ENCODE results near the gene PGBD4. TPM values are rescaled to one million over a fixed set of nuclear protein-coding genes. Genes with fewer than 3 reads are reported as not detected.
"Not testable (repeated sequence)": the region's sequence is repeated elsewhere in the genome, so short reads cannot be mapped to it uniquely, and the experiment has no call there.

PGBD4 gene
- total and polyA plus RNA-seq, 2 donors (not counting 3 experiments of a cell fraction or from before 2014, with no cell fraction given), result 0.39 to 1.1 TPM

DNA sequence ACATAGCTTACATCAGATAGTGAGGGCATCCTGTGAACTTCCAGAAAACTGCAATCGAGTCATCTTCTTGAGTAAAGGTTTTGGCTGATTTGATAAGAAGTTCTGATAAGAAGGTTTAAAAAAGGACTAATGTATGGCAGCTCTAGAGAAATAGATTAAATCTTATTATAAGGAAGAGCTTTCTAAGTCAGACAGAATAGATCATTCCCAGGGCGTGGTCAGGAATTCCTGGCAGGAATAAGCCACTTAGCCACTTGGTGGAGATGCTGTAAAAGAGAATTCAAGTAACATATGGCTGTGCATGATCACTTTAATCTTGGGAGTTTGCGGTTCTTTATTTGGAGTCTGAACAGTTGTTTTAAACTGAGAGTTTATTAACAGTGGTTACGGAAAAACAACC lies 17.4 kb downstream of the PGBD4 start:
- no peak for FAIRE-seq
- ChIA-PET POLR2A (no interaction called here), CTCF (interaction anchor here (1.0 to 1.9 kb wide), 3 partner anchors 9 to 248 kb away, joined by 5 to 11 read pairs (median 8); partner anchors contain the start of genes KATNBL1 and LPCAT4)
- dilution Hi-C loops (cut with MboI; ENCODE audit: extremely low pct_ligation_motif_present, low sequenced_read_pairs) (no loop called here), intact Hi-C loops (cut with micrococcal nuclease) (no loop called here)
- Histone ChIP-seq H3K36me3 (ENCODE audit: control insufficient read depth in 2 of 2, extremely low read depth in 1 of 2, insufficient read depth in 2 of 2, low read length in 2 of 2) (no peaks in the 10 kb centered on the region), H4K20me1 (replicated peaks; ENCODE audit: control insufficient read depth, extremely low read depth, insufficient read depth, low read length) (no peaks in the 10 kb centered on the region), H3K27ac (ENCODE audit: insufficient read depth, low read depth, low read length) (no peak overlapping the region), H3K4me3 (replicated peaks in 1 of 3; ENCODE audit: insufficient read depth in 1 of 3, low read depth in 1 of 3, low read length in 3 of 3) (no peak overlapping the region), H3K79me2 (ENCODE audit: control insufficient read depth, insufficient read depth, low read length) (no peaks in the 10 kb centered on the region), H3K27me3 (ENCODE audit: control insufficient read depth in 2 of 2, insufficient read depth in 2 of 2, low read length in 2 of 2) (no peaks in the 10 kb centered on the region), H3K9me1 (replicated peaks; ENCODE audit: control insufficient read depth, extremely low read depth, insufficient read depth, low read length) (no peaks in the 10 kb centered on the region), H3K9me3 (replicated peaks; ENCODE audit: control insufficient read depth, insufficient read depth, low read length) (no peaks in the 10 kb centered on the region), H2AFZ (ENCODE audit: low read depth, low read length) (no peak overlapping the region), H3K4me1 (ENCODE audit: control insufficient read depth, extremely low read depth, insufficient read depth, low read length) (peaks cover 16% of the 10 kb centered on the region), H3K4me2 (ENCODE audit: insufficient read depth, low read length) (no peak overlapping the region), H3K9ac (replicated peaks; ENCODE audit: extremely low read depth, insufficient read depth, low read length) (no peak overlapping the region)
- no TSS peak for BruUV-seq (replicated peaks)
- DNase-seq (ENCODE audit: low read depth, low spot score), result no peak
- no peak for TF ChIP-seq GATA2 (IDR thresholded peaks at IDR 0.05; ENCODE audit: insufficient read depth, insufficient read length, low read depth, low read length)
- TF ChIP-seq MYC (IDR thresholded peaks at IDR 0.05; ENCODE audit: low read depth, low read length), result no peak
- TF ChIP-seq, protein P1, sequence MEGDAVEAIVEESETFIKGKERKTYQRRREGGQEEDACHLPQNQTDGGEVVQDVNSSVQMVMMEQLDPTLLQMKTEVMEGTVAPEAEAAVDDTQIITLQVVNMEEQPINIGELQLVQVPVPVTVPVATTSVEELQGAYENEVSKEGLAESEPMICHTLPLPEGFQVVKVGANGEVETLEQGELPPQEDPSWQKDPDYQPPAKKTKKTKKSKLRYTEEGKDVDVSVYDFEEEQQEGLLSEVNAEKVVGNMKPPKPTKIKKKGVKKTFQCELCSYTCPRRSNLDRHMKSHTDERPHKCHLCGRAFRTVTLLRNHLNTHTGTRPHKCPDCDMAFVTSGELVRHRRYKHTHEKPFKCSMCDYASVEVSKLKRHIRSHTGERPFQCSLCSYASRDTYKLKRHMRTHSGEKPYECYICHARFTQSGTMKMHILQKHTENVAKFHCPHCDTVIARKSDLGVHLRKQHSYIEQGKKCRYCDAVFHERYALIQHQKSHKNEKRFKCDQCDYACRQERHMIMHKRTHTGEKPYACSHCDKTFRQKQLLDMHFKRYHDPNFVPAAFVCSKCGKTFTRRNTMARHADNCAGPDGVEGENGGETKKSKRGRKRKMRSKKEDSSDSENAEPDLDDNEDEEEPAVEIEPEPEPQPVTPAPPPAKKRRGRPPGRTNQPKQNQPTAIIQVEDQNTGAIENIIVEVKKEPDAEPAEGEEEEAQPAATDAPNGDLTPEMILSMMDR (IDR thresholded peaks at IDR 0.05; ENCODE audit: extremely low read depth in 1 of 2, insufficient read depth in 1 of 2, low read depth in 1 of 2, low read length in 2 of 2), result no peak
- TF ChIP-seq POLR2AphosphoS5 (IDR thresholded peaks at IDR 0.05; ENCODE audit: insufficient read depth, low read depth, low read length), result no peak
- no peak for TF ChIP-seq JUN (IDR thresholded peaks at IDR 0.05; ENCODE audit: borderline replicate concordance, insufficient read depth, insufficient read length, low read depth)
- no peak for TF ChIP-seq FOS (IDR thresholded peaks at IDR 0.05; ENCODE audit: borderline replicate concordance, insufficient read depth, low read length)
- TF ChIP-seq POLR2A (IDR thresholded peaks at IDR 0.05; ENCODE audit: low read depth, low read length), result no peak
- TF ChIP-seq, protein P2, sequence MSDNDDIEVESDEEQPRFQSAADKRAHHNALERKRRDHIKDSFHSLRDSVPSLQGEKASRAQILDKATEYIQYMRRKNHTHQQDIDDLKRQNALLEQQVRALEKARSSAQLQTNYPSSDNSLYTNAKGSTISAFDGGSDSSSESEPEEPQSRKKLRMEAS (IDR thresholded peaks at IDR 0.05; ENCODE audit: insufficient read depth, insufficient read length), result no peak
- TF ChIP-seq EZH2 (IDR thresholded peaks at IDR 0.05; ENCODE audit: borderline replicate concordance, low read depth, low read length, severe bottlenecking), result no peak

DNA sequence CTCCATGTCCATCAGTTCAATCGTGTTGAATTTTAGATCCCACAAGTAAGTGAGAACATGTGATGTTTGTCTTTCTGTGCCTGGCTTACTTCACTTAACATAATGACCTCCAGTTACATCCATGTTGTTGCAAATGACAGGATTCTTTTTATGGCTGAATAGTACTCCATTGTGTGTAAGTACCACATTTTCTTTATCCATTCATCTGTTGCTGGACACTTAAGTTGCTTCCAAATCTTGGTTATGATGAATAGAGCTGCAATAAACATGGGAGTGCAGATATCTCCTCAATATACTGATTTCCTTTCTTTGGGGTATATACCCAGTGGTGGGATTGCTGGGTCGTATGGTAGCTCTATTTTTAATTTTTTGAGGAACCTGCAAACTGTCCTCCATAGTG lies 18.5 kb downstream of the PGBD4 start:
- H3K4me3 ChIP-seq (replicated peaks in 1 of 3; ENCODE audit: insufficient read depth in 1 of 3, low read depth in 1 of 3, low read length in 3 of 3); H2AFZ ChIP-seq (ENCODE audit: low read depth, low read length); FAIRE-seq; dilution Hi-C loops (cut with MboI; ENCODE audit: extremely low pct_ligation_motif_present, low sequenced_read_pairs); POLR2A ChIA-PET; H3K27ac ChIP-seq (ENCODE audit: insufficient read depth, low read depth, low read length); H3K27me3 ChIP-seq (ENCODE audit: control insufficient read depth in 2 of 2, insufficient read depth in 2 of 2, low read length in 2 of 2); DNase-seq (ENCODE audit: low read depth, low spot score); H4K20me1 ChIP-seq (replicated peaks; ENCODE audit: control insufficient read depth, extremely low read depth, insufficient read depth, low read length); H3K9ac ChIP-seq (replicated peaks; ENCODE audit: extremely low read depth, insufficient read depth, low read length); BruUV-seq (replicated peaks); H3K79me2 ChIP-seq (ENCODE audit: control insufficient read depth, insufficient read depth, low read length); H3K9me3 ChIP-seq (replicated peaks; ENCODE audit: control insufficient read depth, insufficient read depth, low read length); H3K36me3 ChIP-seq (ENCODE audit: control insufficient read depth in 2 of 2, extremely low read depth in 1 of 2, insufficient read depth in 2 of 2, low read length in 2 of 2); H3K4me2 ChIP-seq (ENCODE audit: insufficient read depth, low read length); H3K9me1 ChIP-seq (replicated peaks; ENCODE audit: control insufficient read depth, extremely low read depth, insufficient read depth, low read length): not testable (repeated sequence)
- peaks cover 16% of the 10 kb centered on the region for H3K4me1 ChIP-seq (ENCODE audit: control insufficient read depth, extremely low read depth, insufficient read depth, low read length)
- intact Hi-C loops (cut with micrococcal nuclease), result loop anchor here (10.0 kb wide), 1 partner anchor 1184 kb away; no protein-coding TSS in a partner anchor
- CTCF ChIA-PET, result interaction anchor here (1.2 kb wide), 1 partner anchor 89 kb away, joined by 6 read pairs; the partner anchor contains the start of gene KATNBL1

DNA sequence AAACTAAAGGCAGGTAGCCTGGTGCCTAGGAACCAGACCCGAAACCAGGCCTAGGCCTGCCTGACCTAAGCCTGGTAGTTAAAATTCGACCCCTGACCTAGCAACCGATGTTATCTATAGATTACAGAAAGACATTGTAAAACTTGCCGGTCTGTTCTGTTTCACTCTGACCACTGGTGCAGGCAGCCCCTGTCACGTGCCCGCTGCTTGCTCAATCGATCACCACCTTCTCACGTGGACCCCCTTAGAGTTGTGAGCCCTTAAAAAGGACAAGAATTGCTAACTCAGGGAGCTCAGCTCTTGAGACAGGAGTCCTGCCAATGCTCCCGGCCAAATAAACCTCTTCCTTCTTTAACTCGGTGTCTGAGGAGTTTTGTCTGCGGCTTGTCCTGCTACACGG lies 19.9 kb downstream of the PGBD4 start:
- H3K36me3 ChIP-seq (ENCODE audit: control insufficient read depth in 2 of 2, extremely low read depth in 1 of 2, insufficient read depth in 2 of 2, low read length in 2 of 2); POLR2A ChIA-PET; H3K4me2 ChIP-seq (ENCODE audit: insufficient read depth, low read length); dilution Hi-C loops (cut with MboI; ENCODE audit: extremely low pct_ligation_motif_present, low sequenced_read_pairs); H2AFZ ChIP-seq (ENCODE audit: low read depth, low read length); H3K79me2 ChIP-seq (ENCODE audit: control insufficient read depth, insufficient read depth, low read length); H3K9me1 ChIP-seq (replicated peaks; ENCODE audit: control insufficient read depth, extremely low read depth, insufficient read depth, low read length); H3K9ac ChIP-seq (replicated peaks; ENCODE audit: extremely low read depth, insufficient read depth, low read length); DNase-seq (ENCODE audit: low read depth, low spot score); FAIRE-seq; H3K27ac ChIP-seq (ENCODE audit: insufficient read depth, low read depth, low read length); H3K9me3 ChIP-seq (replicated peaks; ENCODE audit: control insufficient read depth, insufficient read depth, low read length); H3K4me3 ChIP-seq (replicated peaks in 1 of 3; ENCODE audit: insufficient read depth in 1 of 3, low read depth in 1 of 3, low read length in 3 of 3); BruUV-seq (replicated peaks); H3K27me3 ChIP-seq (ENCODE audit: control insufficient read depth in 2 of 2, insufficient read depth in 2 of 2, low read length in 2 of 2); H4K20me1 ChIP-seq (replicated peaks; ENCODE audit: control insufficient read depth, extremely low read depth, insufficient read depth, low read length): not testable (repeated sequence)
- intact Hi-C loops (cut with micrococcal nuclease), result loop anchor here (1.0 to 10.0 kb wide), 2 partner anchors 19 to 1183 kb away; partner anchors contain the start of gene PGBD4
- H3K4me1 ChIP-seq (ENCODE audit: control insufficient read depth, extremely low read depth, insufficient read depth, low read length), result peaks cover 16% of the 10 kb centered on the region
- CTCF ChIA-PET, result interaction anchor here (4.8 kb wide), 1 partner anchor 87 kb away, joined by 25 read pairs; the partner anchor contains the start of gene KATNBL1

All from endothelial cell of umbilical vein (primary cell).